Mesothelial cell of epicardium (in vitro differentiated cells): Measurements from ENCODE around the gene ZNF317. TPM values are rescaled to one million over a fixed set of nuclear protein-coding genes. Genes with fewer than 3 reads are reported as not detected.

Experiments
- DNase-seq, 2 experiments: peaks; one replicate each; pipeline ENCODE4 v3.0.0; 2021; ENCODE audit warnings: low spot score in 2 of 2; ENCODE audit not compliant: unreplicated experiment in 2 of 2
- H3K27ac Mint-ChIP-seq: 2 replicates; pipeline ENCODE4 v1.8.0; 2021; ENCODE audit warnings: mixed read lengths
- H3K27me3 Mint-ChIP-seq: 2 replicates; pipeline ENCODE4 v1.8.0; 2021; ENCODE audit warnings: low read depth, mixed read lengths
- H3K36me3 Mint-ChIP-seq: 2 replicates; pipeline ENCODE4 v1.8.0; 2021; ENCODE audit warnings: mixed read lengths
- H3K4me1 Mint-ChIP-seq: 2 replicates; pipeline ENCODE4 v1.8.0; 2021; ENCODE audit warnings: mixed read lengths
- H3K4me3 Mint-ChIP-seq: 2 replicates; pipeline ENCODE4 v1.8.0; 2021; ENCODE audit warnings: mild to moderate bottlenecking, moderate library complexity, mixed read lengths
- H3K9me3 Mint-ChIP-seq: 2 replicates; pipeline ENCODE4 v1.8.0; 2021; ENCODE audit warnings: mixed read lengths
- total RNA-seq: library from RNA; stranded (reverse); gene quantifications from 3 replicates; pipeline ENCODE4 v1.2.1, GENCODE V29; 2021
- TF ChIP-seq, protein P1 (sequence below): fragments of 200-600 bp; sonication (generic); IDR thresholded peaks from one replicate; pipeline ENCODE4 v1.5.0; 2021; ENCODE audit warnings: antibody characterized with exemption; ENCODE audit not compliant: unreplicated experiment

Gene ZNF317
- total RNA-seq, 1 donor from 2014 or later = 44.7 TPM

GRCh38 chr19:9155591-9155990 is 15.4 kb downstream of the ZNF317 start:
- TF ChIP-seq, protein P1, sequence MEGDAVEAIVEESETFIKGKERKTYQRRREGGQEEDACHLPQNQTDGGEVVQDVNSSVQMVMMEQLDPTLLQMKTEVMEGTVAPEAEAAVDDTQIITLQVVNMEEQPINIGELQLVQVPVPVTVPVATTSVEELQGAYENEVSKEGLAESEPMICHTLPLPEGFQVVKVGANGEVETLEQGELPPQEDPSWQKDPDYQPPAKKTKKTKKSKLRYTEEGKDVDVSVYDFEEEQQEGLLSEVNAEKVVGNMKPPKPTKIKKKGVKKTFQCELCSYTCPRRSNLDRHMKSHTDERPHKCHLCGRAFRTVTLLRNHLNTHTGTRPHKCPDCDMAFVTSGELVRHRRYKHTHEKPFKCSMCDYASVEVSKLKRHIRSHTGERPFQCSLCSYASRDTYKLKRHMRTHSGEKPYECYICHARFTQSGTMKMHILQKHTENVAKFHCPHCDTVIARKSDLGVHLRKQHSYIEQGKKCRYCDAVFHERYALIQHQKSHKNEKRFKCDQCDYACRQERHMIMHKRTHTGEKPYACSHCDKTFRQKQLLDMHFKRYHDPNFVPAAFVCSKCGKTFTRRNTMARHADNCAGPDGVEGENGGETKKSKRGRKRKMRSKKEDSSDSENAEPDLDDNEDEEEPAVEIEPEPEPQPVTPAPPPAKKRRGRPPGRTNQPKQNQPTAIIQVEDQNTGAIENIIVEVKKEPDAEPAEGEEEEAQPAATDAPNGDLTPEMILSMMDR = no peak
- Mint-ChIP-seq H3K9me3 (peaks cover 75% of the 10 kb centered on the region), H3K4me3 (no peak overlapping the region), H3K4me1 (no peaks in the 10 kb centered on the region), H3K27ac (no peak overlapping the region), H3K27me3 (no peaks in the 10 kb centered on the region), H3K36me3 (peaks cover 97% of the 10 kb centered on the region)
- no peak for DNase-seq

GRCh38 chr19:9156304-9156703 is 16.1 kb downstream of the ZNF317 start:
- H3K4me3 Mint-ChIP-seq = no peak overlapping the region
- TF ChIP-seq, protein P1 = no peak
- no peaks in the 10 kb centered on the region for H3K4me1 Mint-ChIP-seq
- H3K27ac Mint-ChIP-seq = no peak overlapping the region
- H3K9me3 Mint-ChIP-seq = peaks cover 75% of the 10 kb centered on the region
- DNase-seq = no peak
- no peaks in the 10 kb centered on the region for H3K27me3 Mint-ChIP-seq
- peaks cover 97% of the 10 kb centered on the region for H3K36me3 Mint-ChIP-seq

GRCh38 chr19:9159891-9160290 is 19.7 kb downstream of the ZNF317 start:
- TF ChIP-seq, protein P1 = no peak
- H3K27ac Mint-ChIP-seq = no peak overlapping the region
- H3K4me3 Mint-ChIP-seq = no peak overlapping the region
- peaks cover 66% of the 10 kb centered on the region for H3K9me3 Mint-ChIP-seq
- DNase-seq = no peak
- peaks cover 96% of the 10 kb centered on the region for H3K36me3 Mint-ChIP-seq
- no peaks in the 10 kb centered on the region for H3K4me1 Mint-ChIP-seq
- H3K27me3 Mint-ChIP-seq = no peaks in the 10 kb centered on the region

GRCh38 chr19:9161427-9161826 is 21.2 kb downstream of the ZNF317 start:
- no peak for DNase-seq
- TF ChIP-seq, protein P1 = no peak
- H3K27ac Mint-ChIP-seq = no peak overlapping the region
- H3K27me3 Mint-ChIP-seq = no peaks in the 10 kb centered on the region
- peaks cover 92% of the 10 kb centered on the region for H3K36me3 Mint-ChIP-seq
- H3K4me1 Mint-ChIP-seq = no peaks in the 10 kb centered on the region
- no peak overlapping the region for H3K4me3 Mint-ChIP-seq
- peaks cover 56% of the 10 kb centered on the region for H3K9me3 Mint-ChIP-seq

GRCh38 chr19:9165261-9165660 is 25.1 kb downstream of the ZNF317 start:
- no peaks in the 10 kb centered on the region for H3K4me1 Mint-ChIP-seq
- H3K36me3 Mint-ChIP-seq = peaks cover 66% of the 10 kb centered on the region
- DNase-seq = no peak
- no peaks in the 10 kb centered on the region for H3K27me3 Mint-ChIP-seq
- TF ChIP-seq, protein P1 = no peak
- no peak overlapping the region for H3K27ac Mint-ChIP-seq
- peaks cover 45% of the 10 kb centered on the region for H3K9me3 Mint-ChIP-seq
- no peak overlapping the region for H3K4me3 Mint-ChIP-seq

GRCh38 chr19:9166846-9167245 is 26.6 kb downstream of the ZNF317 start:
- TF ChIP-seq, protein P1 = no peak
- Mint-ChIP-seq H3K27me3 (no peaks in the 10 kb centered on the region), H3K27ac (no peak overlapping the region), H3K4me1 (no peaks in the 10 kb centered on the region), H3K4me3 (no peak overlapping the region), H3K36me3 (peaks cover 50% of the 10 kb centered on the region), H3K9me3 (peaks cover 32% of the 10 kb centered on the region)
- no peak for DNase-seq
